GM19324 (cell line): Measurements from ENCODE around the gene METTL9.
"Not testable (repeated sequence)": the region's sequence is repeated elsewhere in the genome, so short reads cannot be mapped to it uniquely, and the experiment has no call there.

Experiments used
- ATAC-seq: cut with Tn5 transposase; IDR thresholded peaks from one replicate; pipeline ENCODE4 v1.9.1; 2021; ENCODE audit warnings: mild to moderate bottlenecking, moderate library complexity; ENCODE audit not compliant: unreplicated experiment, low FRiP score

METTL9 gene

GRCh38 chr16:21599122-21600030, at the start of gene METTL9:
TSS of gene METTL9 (plus strand) at chr16:21599577. CDS start at chr16:21599734, 157 bp downstream.
- ATAC-seq: peak; percentile 92

- ATAC-seq: not testable (repeated sequence)
These were observed 49.4 kb upstream of the METTL9 start for GRCh38 chr16:21549975-21550374.

DNA sequence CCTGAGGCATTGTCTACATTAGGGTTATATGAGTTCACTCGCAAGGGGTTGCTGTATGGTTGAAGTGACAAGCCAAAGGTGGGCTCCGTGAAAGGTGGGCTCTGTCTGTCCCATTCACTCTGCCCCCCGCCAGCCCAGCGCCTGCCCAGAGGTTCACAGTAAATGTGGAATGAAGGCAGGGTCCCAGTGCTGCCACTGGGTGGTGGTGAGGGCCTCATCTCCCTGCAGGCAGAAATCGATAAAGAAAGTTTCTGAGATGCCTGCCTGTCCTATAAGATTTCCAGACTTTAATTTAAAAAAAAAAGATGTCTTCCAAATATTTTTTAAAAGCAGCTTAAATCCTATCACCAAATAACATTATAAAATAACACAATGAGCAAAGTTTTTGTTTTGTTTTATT, 48.9 kb upstream of the METTL9 start:
- not testable (repeated sequence) for ATAC-seq

DNA sequence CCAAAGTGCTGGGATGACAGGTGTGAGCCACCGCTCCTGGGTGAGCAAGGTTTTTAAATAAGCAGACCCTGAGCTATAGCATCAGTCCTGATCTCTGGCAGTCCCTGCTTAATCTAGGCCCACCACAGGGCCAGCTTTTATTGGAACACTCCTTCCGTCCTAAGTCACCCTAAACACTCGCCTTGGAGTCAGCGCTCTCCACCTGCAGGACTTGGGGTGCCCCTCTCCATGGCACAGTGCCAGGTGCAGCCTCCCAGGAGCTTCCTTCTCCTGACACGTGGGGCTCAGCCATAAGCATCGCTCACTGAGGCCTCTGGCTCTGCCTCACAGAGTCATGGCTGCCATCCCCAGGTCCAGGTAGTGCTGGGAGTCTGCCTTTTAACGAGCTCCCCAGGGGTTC, 48.3 kb upstream of the METTL9 start:
- ATAC-seq: not testable (repeated sequence)

- not testable (repeated sequence) for ATAC-seq
These were observed 47.8 kb upstream of the METTL9 start for GRCh38 chr16:21551600-21551999.

DNA sequence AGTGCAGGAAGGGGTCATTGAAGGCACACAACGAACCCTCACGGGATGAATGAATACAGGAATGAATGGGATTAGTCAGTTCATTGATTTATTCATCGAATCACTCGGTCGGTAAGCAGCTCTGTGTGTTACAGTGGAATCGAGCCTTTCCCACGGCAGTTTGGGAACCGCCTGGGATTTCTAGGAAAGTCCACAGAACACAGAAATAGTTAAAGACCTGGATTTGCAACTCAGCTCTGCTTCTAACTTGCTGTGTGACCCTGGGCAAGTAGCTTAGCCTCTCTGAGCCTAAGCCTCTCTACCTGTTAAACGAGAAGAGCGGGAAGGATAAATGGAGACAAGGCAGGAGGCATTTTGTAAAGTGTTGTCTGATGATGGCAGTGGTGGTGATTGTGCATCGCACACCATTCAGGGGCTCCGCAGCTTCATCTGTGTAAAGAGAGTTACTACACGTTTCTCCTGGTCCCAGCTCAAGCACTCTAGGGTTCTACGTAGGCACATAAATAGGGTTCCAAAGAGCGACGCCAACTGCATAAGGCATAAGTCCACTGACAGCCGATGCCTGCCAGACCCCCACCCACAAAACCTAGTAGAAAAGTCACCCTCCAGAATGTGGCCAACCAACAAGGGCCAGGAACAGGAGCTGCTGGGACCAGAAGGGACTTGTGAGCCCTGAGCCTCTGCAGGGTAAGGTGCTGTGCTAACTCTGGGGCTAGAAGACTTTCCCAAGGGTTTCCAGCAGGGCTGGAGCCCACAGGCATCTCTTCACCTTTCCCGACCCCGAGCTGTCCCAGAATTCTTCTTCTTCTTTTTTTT, 45.7 kb upstream of the METTL9 start:
- ATAC-seq: not testable (repeated sequence)

- peak; percentile 91 for ATAC-seq
These were observed 44.4 kb upstream of the METTL9 start for GRCh38 chr16:21554795-21555585.

- not testable (repeated sequence) for ATAC-seq
These were observed 43.8 kb upstream of the METTL9 start for GRCh38 chr16:21555621-21556020.

GRCh38 chr16:21556026-21556595, 43.3 kb upstream of the METTL9 start:
- ATAC-seq: not testable (repeated sequence)

DNA sequence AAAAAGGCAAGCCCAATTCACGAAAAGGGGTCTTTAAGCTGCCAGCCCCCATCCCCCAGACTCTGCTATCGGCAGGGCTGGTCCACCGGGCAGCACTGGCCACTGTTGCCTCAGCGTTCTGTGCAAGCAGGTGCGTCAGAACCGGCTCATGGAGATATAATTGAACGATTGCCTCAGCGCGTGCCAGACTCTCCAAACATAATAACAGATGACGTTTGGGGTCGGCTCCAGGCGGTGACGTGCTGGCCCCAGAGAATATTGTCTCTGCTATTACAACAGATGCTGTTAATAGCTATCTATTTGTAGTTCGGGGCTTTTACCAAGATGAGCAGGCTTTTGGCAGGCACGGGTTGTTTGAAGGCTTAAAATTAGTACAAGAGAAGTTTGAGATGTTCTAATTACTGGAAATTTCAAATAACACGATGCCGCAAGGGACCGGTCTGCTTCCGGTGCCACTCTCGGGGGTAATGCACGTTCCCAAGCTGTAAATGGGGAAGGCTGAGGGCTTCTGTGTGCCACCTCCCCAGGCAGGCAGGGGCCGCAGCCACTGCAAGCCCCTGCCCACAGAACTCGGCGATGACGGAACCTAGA, 42.6 kb upstream of the METTL9 start:
- ATAC-seq: not testable (repeated sequence)

DNA sequence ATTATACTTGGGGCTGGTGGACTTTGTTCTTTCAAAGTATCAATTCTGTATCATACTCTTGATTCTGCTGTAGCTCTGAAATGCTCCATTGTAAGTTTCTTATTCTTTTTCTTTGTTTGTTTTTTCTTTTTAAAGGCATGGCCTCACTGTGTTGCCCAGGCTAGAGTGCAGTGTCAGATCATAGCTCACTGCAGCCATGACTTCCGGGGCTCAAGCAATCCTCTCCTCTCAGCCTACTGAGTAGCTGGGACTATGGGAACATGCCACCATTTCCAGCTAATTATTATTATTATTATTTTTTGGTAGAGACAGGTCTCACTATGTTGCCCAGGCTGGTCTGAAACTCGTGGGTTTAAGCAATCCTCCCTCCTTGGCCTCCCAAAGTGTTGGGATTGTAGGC, 38.9 kb upstream of the METTL9 start:
- no peak for ATAC-seq

- no peak for ATAC-seq
These were observed 35.7 kb upstream of the METTL9 start for GRCh38 chr16:21563676-21564075.

- ATAC-seq: not testable (repeated sequence)
These were observed 35.0 kb upstream of the METTL9 start for GRCh38 chr16:21564367-21564766.

DNA sequence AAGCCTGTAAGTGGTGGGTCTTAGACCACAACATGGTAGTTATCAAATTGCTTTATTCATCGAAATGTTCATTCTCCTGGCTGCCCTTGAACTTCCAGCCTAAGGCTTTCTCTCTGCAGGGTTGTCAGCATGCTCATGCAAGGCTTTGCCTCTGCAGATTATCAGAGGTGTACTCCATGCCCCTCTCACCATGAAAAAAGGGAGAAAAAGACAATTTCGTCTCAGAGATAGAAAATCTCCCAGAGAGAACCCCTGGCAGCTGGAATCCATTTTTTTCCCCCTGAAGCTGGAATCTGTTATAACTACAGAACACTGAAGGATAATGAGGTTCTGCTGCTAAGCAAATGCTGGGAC, 33.9 kb upstream of the METTL9 start:
- ATAC-seq: no peak

DNA sequence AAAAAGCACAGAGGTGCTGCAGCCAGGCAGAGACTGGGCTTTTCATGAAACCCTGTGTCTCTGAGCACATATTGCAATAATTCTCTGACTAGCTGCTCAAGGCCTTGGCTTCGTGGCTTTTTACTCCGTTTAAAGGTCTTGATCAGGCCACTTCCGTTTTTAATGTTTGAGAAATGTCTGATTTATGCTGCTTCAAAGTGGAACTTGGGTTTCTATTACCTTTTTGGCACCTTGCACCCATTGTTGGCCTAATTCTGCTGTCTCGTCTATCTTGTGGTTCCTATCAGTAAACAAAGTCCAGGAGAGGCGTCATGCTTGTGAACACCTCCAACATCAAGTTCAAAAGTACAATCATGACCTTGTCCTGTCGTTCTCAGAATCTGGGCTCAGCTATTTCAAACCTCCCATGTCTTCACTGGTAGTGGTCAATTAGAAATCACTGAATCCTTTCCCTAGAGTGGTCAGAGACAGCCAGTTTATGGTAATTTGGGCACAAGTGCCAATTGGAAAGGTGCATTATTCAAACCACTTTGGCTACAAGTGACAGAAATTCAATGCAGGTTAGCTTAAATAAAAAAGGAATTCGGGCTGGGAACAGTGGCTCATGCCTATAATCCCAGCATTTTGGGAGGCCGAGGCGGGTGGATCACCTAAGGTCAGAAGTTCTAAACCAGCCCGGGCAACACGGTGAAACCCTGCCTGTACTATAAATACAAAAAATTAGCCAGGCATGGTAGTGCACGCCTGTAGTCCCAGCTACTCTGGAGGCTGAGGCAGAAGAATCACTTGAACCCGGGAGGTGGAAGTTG, 33.3 kb upstream of the METTL9 start:
- ATAC-seq: no peak

DNA sequence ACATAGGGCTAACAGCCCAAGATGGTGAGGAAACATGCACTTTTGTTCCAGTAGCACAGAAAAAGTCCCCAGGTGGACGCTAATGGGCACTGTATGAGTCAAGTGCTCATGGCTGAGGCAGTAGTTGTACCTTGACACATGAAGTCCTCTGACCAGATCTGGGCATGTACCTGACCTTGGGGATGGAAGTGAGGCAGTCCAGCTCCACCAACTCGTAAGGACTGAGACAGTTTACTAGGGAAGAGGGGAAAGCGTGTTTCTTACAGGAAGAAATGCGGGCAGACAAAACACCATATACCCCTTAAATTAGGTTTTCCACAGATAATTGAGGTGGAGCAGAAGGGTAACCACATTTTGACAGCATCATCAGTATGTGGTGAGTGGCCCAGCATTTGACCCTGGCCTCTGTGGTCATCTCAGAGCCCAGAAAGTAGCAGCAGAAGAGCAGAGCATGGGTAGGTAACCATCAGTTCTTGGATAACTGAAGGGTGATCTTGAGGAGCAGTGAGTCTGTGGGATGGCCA, 32.4 kb upstream of the METTL9 start:
- no peak for ATAC-seq

- not testable (repeated sequence) for ATAC-seq
These were observed 31.9 kb upstream of the METTL9 start for GRCh38 chr16:21567496-21567895.

GRCh38 chr16:21568502-21569189, 30.7 kb upstream of the METTL9 start:
- no peak for ATAC-seq
